BJ (cell line): ENCODE measurements around the gene CNKSR2. TPM values are rescaled to one million over a fixed set of nuclear protein-coding genes. Genes with fewer than 3 reads are reported as not detected.

Experiments
- CTCF ChIA-PET: fragments of 350-600 bp; formaldehyde crosslinking; extraction: SDS; loops from one replicate; lab custom pipeline; 2021; ENCODE audit warnings: antibody characterized with exemption, inconsistent platforms; lab: Yijun Ruan, JAX
- POLR2A ChIA-PET: fragments of 300-600 bp; sonication (Branson Sonifier 250); formaldehyde crosslinking; extraction: SDS; loops from one replicate; lab custom pipeline; 2021; ENCODE audit warnings: antibody characterized with exemption; lab: Charles Lee
- DNase-seq: peaks from one replicate; pipeline ENCODE4 v3.0.0-alpha.2; 2011; ENCODE audit warnings: low read depth
- H3K27me3 ChIP-seq: 2 replicates; pipeline ENCODE4 v1.6.0; 2011; ENCODE audit warnings: low read length; ENCODE audit not compliant: control insufficient read depth, insufficient read depth
- H3K36me3 ChIP-seq: 2 replicates; pipeline ENCODE4 v1.5.1; 2011; ENCODE audit warnings: low read length; ENCODE audit not compliant: control insufficient read depth, insufficient read depth
- H3K4me3 ChIP-seq: 2 replicates; pipeline ENCODE4 v1.5.1; 2011; ENCODE audit warnings: low read depth, mild to moderate bottlenecking, control low read depth, low read length
- polyA plus RNA-seq: library from polyadenylated mRNA; depleted of rRNA; stranded (reverse); fragments of >200 nt; gene quantifications from 2 replicates; pipeline ENCODE4 v1.2.3, GENCODE V29; 2011
- TF ChIP-seq, protein P1 (sequence below): IDR thresholded peaks from 2 replicates; pipeline ENCODE4 v1.5.1; 2011; ENCODE audit warnings: low read depth, mild to moderate bottlenecking, control low read depth, inconsistent platforms, low read length, moderate library complexity; ENCODE audit not compliant: insufficient read depth

Gene CNKSR2
- polyA plus RNA-seq, 1 experiment = 0.32 TPM

DNA sequence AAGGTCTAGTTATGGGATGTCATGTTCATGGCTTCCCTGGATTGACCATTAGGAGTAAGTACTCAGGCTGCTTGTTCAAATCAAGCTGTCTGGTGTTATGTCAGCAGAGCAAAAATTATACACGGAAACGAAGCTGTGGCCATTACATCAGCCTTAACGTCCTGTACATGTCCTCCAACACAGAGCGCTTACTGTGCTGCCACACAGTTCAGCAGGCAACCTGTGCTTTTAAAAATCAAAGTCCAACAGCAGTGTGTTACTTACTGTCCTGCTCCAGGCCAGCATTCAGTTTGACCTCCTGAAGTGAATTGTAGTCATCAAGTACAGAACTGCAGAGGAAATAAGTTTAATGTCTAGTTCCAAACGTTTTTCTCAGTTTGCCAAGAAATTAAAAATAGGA, 237.9 kb downstream of the CNKSR2 start:
- H3K27me3 ChIP-seq = no peaks in the 10 kb centered on the region
- no peaks in the 10 kb centered on the region for H3K36me3 ChIP-seq
- DNase-seq = no peak
- no peak overlapping the region for H3K4me3 ChIP-seq
- ChIA-PET CTCF (interaction anchor here (0.6 kb wide), 1 partner anchor 114 kb away, joined by 3 read pairs; no protein-coding TSS in a partner anchor), POLR2A (no interaction called here)
- TF ChIP-seq, protein P1, sequence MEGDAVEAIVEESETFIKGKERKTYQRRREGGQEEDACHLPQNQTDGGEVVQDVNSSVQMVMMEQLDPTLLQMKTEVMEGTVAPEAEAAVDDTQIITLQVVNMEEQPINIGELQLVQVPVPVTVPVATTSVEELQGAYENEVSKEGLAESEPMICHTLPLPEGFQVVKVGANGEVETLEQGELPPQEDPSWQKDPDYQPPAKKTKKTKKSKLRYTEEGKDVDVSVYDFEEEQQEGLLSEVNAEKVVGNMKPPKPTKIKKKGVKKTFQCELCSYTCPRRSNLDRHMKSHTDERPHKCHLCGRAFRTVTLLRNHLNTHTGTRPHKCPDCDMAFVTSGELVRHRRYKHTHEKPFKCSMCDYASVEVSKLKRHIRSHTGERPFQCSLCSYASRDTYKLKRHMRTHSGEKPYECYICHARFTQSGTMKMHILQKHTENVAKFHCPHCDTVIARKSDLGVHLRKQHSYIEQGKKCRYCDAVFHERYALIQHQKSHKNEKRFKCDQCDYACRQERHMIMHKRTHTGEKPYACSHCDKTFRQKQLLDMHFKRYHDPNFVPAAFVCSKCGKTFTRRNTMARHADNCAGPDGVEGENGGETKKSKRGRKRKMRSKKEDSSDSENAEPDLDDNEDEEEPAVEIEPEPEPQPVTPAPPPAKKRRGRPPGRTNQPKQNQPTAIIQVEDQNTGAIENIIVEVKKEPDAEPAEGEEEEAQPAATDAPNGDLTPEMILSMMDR = no peak

DNA sequence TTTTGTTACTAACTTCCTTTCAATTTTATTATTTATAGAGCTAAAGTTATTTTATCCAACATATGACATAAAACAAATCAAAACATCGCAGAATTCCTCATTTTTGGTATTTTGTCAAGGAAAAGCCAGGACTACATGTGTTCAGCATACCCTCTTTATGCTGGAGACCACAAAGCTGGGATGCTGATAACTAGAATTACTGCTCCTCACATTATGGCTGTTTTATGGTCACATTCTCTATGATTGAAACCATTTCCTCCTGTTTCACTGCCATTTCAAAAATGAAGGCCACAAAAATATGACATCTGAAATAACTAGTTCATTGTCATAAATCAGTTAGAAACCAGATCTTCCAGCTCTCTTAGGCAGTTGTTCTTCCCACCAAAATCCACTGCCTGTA, 242.2 kb downstream of the CNKSR2 start:
- no peaks in the 10 kb centered on the region for H3K27me3 ChIP-seq
- no peaks in the 10 kb centered on the region for H3K36me3 ChIP-seq
- no peak for DNase-seq
- TF ChIP-seq, protein P1 = no peak
- POLR2A ChIA-PET = no interaction called here
- no peak overlapping the region for H3K4me3 ChIP-seq
- CTCF ChIA-PET = interaction anchor here (0.6 kb wide), 1 partner anchor 123 kb away, joined by 3 read pairs; no protein-coding TSS in a partner anchor

DNA sequence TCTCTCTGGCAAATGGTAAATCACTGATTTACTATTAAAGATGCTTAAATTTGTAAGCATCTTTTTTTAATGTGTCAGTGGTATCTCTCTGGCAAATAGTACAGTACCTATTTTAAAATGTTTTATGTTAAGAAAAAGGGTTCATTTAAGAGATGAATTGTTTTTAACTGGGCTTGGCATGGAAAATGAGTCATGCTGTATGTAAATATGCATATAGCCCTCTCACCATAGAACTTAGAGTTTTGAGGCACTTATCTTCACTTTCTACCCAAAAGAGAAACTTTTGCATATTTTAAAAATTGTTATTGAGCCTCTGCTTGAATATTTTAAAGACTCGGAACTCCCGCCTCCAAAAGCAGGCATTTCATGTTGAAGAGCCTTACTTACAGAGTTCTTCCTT, 246.0 kb downstream of the CNKSR2 start:
- no peak for DNase-seq
- H3K4me3 ChIP-seq = no peak overlapping the region
- ChIA-PET CTCF (no interaction called here), POLR2A (no interaction called here)
- H3K36me3 ChIP-seq = no peaks in the 10 kb centered on the region
- no peaks in the 10 kb centered on the region for H3K27me3 ChIP-seq
- TF ChIP-seq, protein P1 = no peak

DNA sequence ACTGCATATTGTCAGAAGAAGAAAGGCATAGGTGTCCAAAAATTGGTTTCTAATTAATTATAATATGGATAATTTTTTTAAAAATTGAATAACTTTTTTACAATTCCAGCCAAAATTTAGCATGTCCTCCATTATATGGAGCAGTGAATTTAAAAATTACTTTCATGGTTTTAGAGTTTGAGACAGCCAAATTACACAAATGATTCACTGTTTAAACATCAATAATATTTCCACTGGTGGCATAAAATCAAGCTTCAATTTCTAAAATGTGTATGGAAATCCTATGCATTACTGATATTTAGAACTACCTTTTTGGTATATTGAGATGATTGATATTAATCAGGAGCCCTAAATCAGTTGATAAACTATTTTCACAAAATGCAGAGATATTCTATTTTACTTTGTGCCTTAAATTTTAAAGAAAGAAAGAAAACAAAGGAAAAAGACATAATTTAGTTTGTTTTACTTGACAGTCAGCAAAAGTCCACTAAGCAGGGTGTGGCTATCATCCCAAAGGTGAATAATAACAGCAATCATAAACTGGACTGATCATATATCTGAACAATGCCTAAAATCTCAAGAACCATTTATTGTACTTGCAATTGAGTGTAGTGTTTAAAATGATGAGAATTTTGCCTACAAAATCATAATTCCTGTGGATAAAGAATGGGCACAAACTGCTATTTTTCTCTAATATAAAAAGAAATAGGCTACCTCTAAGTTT, 249.7 kb downstream of the CNKSR2 start:
- ChIA-PET CTCF (no interaction called here), POLR2A (no interaction called here)
- Histone ChIP-seq H3K4me3 (no peak overlapping the region), H3K36me3 (no peaks in the 10 kb centered on the region), H3K27me3 (no peaks in the 10 kb centered on the region)
- TF ChIP-seq, protein P1 = no peak
- DNase-seq = no peak

DNA sequence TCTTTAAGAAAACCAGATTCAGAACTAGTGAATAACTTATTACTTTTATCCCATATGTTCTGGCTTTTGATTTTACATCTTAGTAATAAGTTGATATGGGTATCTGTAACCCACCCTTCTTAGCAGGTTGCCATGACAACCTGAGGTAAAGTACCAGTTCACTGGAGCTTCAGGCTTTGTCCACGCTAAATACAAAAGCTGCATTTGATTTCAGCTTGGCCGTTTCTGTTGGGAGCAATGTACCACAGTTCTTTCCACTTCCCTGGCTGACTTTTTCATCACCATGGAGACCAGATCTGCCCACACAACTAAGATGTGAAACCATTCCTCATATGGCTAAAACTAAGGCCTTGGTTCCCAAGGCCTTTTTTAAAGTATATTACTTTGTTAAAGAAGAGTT, 257.8 kb downstream of the CNKSR2 start:
- no peak for DNase-seq
- TF ChIP-seq, protein P1 = no peak
- POLR2A ChIA-PET = no interaction called here
- CTCF ChIA-PET = no interaction called here
- H3K4me3 ChIP-seq = no peak overlapping the region
- no peaks in the 10 kb centered on the region for H3K36me3 ChIP-seq
- no peaks in the 10 kb centered on the region for H3K27me3 ChIP-seq
